ENCODE measurements around the gene USP36. TPM values are rescaled to one million over a fixed set of nuclear protein-coding genes. Genes with fewer than 3 reads are reported as not detected.

The USP36 gene
- total and polyA plus RNA-seq, 9 of the 15 experiments (the other 6 are each of a cell fraction or from before 2014, with no cell fraction given): 6.4 to 72.8 (median 22.5) TPM

DNA sequence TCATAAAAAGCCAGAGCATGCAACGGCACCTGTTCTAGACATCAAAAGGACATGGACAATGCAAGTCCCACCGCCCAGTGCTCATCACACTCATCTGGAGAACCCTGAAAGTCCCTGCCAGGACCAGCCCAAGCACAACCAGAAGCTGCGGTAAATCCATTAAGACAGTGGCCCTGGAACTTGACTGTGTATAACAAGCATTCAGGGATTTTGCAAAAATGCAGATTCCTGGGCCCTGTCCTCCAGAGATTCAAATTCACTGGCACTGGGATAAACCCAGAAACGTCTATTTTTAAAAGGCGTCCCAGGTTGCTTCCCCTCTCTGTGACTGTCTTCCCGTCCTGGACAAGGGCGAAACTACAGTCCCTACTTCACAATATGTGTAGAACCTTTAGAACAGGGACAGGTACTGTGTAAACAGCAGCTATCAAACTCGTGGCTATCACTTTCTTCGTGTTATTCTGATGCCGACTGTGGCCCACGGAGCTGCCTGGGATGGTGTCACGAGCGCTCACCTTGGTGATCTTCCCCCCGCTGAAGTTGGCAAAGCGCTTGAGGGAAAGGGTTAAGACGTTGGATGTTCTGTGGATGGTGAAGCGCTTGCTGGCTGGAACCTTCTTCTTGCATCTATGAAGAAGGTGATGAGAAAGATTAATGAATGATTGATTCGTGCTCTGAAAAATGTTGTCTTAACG, 22.3 kb downstream of the USP36 start:
- DNase-seq (ENCODE audit: extremely low read depth in 1 of 4, low spot score in 3 of 4): no peak
- no peaks in the 10 kb centered on the region; the same call in 2 of the 3 replicates for H3K79me2 ChIP-seq (ENCODE audit: control insufficient read depth, insufficient read depth, low read length)
- intact Hi-C loops (cut with micrococcal nuclease): no loop called here

More for the DNA sequence above, 22.3 kb downstream of the USP36 start:
- Histone ChIP-seq H3K9ac (ENCODE audit: insufficient read depth in 1 of 2, low read depth in 2 of 2, low read length in 2 of 2) (no peak overlapping the region), H3K4me2 (ENCODE audit: insufficient read depth, low read length) (no peak overlapping the region), H3K27me3 (ENCODE audit: control insufficient read depth in 2 of 2, insufficient read depth in 2 of 2, low read length in 2 of 2) (no peaks in the 10 kb centered on the region), H3K9me1 (ENCODE audit: control insufficient read depth, insufficient read depth, low read length) (no peaks in the 10 kb centered on the region), H3K9me3 (replicated peaks; ENCODE audit: control insufficient read depth, insufficient read depth, low read depth, low read length) (no peaks in the 10 kb centered on the region), H3K4me1 (replicated peaks in 1 of 2; ENCODE audit: control insufficient read depth in 2 of 2, insufficient read depth in 2 of 2, low read length in 2 of 2) (peaks cover 4 to 5% of the 10 kb centered on the region in 2 experiments; a peak in 4 of 5 replicates), H4K20me1 (replicated peaks; ENCODE audit: control insufficient read depth, insufficient read depth, low read length) (peaks cover under 1% of the 10 kb centered on the region; the same call in 1 of the 2 replicates), H2AFZ (ENCODE audit: low read depth, low read length) (no peak overlapping the region), H3K36me3 (ENCODE audit: control insufficient read depth, insufficient read depth, low read length) (peaks cover 91% of the 10 kb centered on the region), H3K4me3 (no peak overlapping the region), H3K27ac (ENCODE audit: extremely low read depth, low read depth, low read length) (no peak overlapping the region)
- BruUV-seq (replicated peaks): TSS peak; percentile 19
- CTCF ChIA-PET (ENCODE audit: low intra/inter-chr PET ratio): no interaction called here
- TF ChIP-seq BRCA1 (IDR thresholded peaks at IDR 0.05) (no peak), BRCA1 (CRISPR knock-in tag; IDR thresholded peaks at IDR 0.05) (no peak), GTF2A2 (tag; IDR thresholded peaks at IDR 0.05) (0 out of 2 replicates have a peak, but pooled peaks have one; percentile 26), CEBPG (CRISPR knock-in tag; IDR thresholded peaks at IDR 0.05) (0 out of 2 replicates have a peak, but pooled peaks have one; percentile 5), CEBPG (tag; conservative IDR thresholded peaks at IDR 0.05 in 1 of 2, IDR thresholded peaks at IDR 0.05 in 1 of 2) (no peak), SRSF1 (IDR thresholded peaks at IDR 0.05; ENCODE audit: low read depth, low read length) (no peak), SIN3A (IDR thresholded peaks at IDR 0.05; ENCODE audit: borderline replicate concordance in 2 of 2, control insufficient read depth in 1 of 2, low read depth in 2 of 2, low read length in 2 of 2) (no peak)
- TF ChIP-seq, protein P1, sequence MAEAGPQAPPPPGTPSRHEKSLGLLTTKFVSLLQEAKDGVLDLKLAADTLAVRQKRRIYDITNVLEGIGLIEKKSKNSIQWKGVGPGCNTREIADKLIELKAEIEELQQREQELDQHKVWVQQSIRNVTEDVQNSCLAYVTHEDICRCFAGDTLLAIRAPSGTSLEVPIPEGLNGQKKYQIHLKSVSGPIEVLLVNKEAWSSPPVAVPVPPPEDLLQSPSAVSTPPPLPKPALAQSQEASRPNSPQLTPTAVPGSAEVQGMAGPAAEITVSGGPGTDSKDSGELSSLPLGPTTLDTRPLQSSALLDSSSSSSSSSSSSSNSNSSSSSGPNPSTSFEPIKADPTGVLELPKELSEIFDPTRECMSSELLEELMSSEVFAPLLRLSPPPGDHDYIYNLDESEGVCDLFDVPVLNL (CRISPR knock-in tag; IDR thresholded peaks at IDR 0.05; ENCODE audit: low read depth): no peak
- FAIRE-seq: no peak
- no peak for ATAC-seq
- 91% methylated on average over 18 of the region's 19 CpGs for WGBS (ENCODE audit: insufficient coverage, low coverage, missing lambda C conversion rate)
- POLR2A ChIA-PET: interaction anchor here (0.6 to 1.8 kb wide), 5 partner anchors 10 to 111 kb away, joined by 3 to 5 read pairs (median 4); no protein-coding TSS in a partner anchor
- in situ Hi-C loops (cut with MboI): no loop called here

All from K562 (cell line).